ENCODE data around the gene FAM76B.

The FAM76B gene

GRCh38 chr11:95732930-95733602 lies 56.5 kb downstream of the FAM76B start:
- no peak for DNase-seq (ENCODE audit: low read depth, low spot score)

DNA sequence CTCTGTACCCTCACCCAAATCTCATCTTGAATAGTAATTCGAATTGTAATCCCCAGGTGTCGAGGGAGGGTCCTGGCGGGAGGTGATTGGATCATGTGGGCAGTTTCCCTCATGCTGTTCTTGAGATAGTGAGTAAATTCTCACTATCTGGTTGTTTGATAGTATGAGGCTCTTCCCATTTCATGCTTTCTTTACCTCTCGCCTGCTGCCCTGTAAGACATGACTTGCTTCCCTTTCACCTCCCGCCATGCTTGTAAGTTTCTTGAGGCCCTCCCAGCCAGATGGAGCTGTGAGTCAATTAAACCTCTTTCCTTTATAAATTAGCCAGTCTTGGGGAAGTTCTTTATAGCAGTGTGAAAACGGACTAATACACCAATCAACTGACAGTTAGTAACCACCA lies 60.1 kb downstream of the FAM76B start:
- DNase-seq (ENCODE audit: low read depth, low spot score) = no peak

GRCh38 chr11:95728790-95729189 lies 60.8 kb downstream of the FAM76B start:
- DNase-seq (ENCODE audit: low read depth, low spot score) = no peak

DNA sequence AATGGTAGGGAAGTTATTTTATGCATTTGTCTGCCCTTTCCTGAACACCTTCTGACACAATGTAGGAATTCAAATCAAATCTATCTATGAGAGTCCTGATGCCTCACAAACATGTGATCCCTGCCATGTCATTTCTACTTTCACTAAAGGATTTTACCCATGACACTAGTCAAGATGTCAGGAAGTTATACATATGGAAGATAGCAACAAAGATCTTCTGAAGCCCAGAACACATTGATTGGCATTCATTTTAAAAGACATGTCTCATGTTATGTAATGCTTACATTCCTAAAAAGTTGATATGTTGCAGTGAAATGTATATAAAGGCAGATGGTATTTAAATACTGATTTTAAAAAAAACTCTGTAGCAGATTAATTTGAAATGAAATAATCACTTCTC lies 61.5 kb downstream of the FAM76B start:
- DNase-seq (ENCODE audit: low read depth, low spot score) = no peak

GRCh38 chr11:95727620-95728019 lies 62.0 kb downstream of the FAM76B start:
- DNase-seq (ENCODE audit: low read depth, low spot score) = no peak

GRCh38 chr11:95727111-95727510 lies 62.5 kb downstream of the FAM76B start:
- no peak for DNase-seq (ENCODE audit: low read depth, low spot score)

GRCh38 chr11:95725196-95725595 lies 64.4 kb downstream of the FAM76B start:
- no peak for DNase-seq (ENCODE audit: low read depth, low spot score)

GRCh38 chr11:95723361-95723942 lies 66.1 kb downstream of the FAM76B start:
- no peak for DNase-seq (ENCODE audit: low read depth, low spot score)

- DNase-seq (ENCODE audit: low read depth, low spot score) = no peak
Observed at GRCh38 chr11:95720195-95720594, 69.4 kb downstream of the FAM76B start.
